Smooth muscle cell (in vitro differentiated cells): ENCODE data around the gene DGUOK. TPM values are rescaled to one million over a fixed set of nuclear protein-coding genes. Genes with fewer than 3 reads are reported as not detected.

Experiments
- DNase-seq: peaks from one replicate; lab custom pipeline; 2025; ENCODE audit not compliant: unreplicated experiment; lab: John Stamatoyannopoulos, UW
- H2AFZ ChIP-seq: fragments of 200-600 bp; sonication (generic); 2 replicates; pipeline ENCODE4 v1.6.0; 2016; ENCODE audit warnings: antibody characterized with exemption, low read depth, mild to moderate bottlenecking
- H3F3A ChIP-seq: fragments of 200-600 bp; sonication (generic); 2 replicates; pipeline ENCODE4 v1.6.0; 2017; ENCODE audit warnings: antibody characterized with exemption, low read depth
- H3K27ac ChIP-seq: fragments of 200-600 bp; sonication (generic); 2 replicates; pipeline ENCODE4 v1.5.1; 2016; ENCODE audit warnings: low read depth, mild to moderate bottlenecking
- H3K27me3 ChIP-seq: fragments of 200-600 bp; sonication (generic); 2 replicates; pipeline ENCODE4 v1.6.1; 2016; ENCODE audit warnings: low read depth, mild to moderate bottlenecking
- H3K36me3 ChIP-seq: fragments of 200-600 bp; sonication (generic); 2 replicates; pipeline ENCODE4 v1.5.1; 2016; ENCODE audit warnings: low read depth
- H3K4me1 ChIP-seq: fragments of 200-600 bp; sonication (generic); 2 replicates; pipeline ENCODE4 v1.5.1; 2016; ENCODE audit warnings: low read depth
- H3K4me2 ChIP-seq: fragments of 200-600 bp; sonication (generic); 2 replicates; pipeline ENCODE4 v1.6.0; 2016; ENCODE audit warnings: mild to moderate bottlenecking
- H3K4me3 ChIP-seq: fragments of 200-600 bp; sonication (generic); 2 replicates; pipeline ENCODE4 v1.5.1; 2016; ENCODE audit warnings: mild to moderate bottlenecking
- H3K79me2 ChIP-seq: fragments of 200-600 bp; sonication (generic); 2 replicates; pipeline ENCODE4 v1.6.0; 2016; ENCODE audit warnings: low read depth, mild to moderate bottlenecking
- H3K9ac ChIP-seq: fragments of 200-600 bp; sonication (generic); 2 replicates; pipeline ENCODE4 v1.6.0; 2016; ENCODE audit warnings: low read depth
- H3K9me3 ChIP-seq: fragments of 200-600 bp; sonication (generic); replicated peaks from 2 replicates; pipeline ENCODE4 v1.5.1; 2016; ENCODE audit warnings: low read depth
- H4K20me1 ChIP-seq: fragments of 200-600 bp; sonication (generic); 2 replicates; pipeline ENCODE4 v1.6.0; 2016; ENCODE audit warnings: low read depth
- WGBS: methylation state at CpG from one replicate; pipeline ENCODE4 v1.1.7; 2016; ENCODE audit warnings: low lambda C conversion rate; 5-methylcytosine and 5-hydroxymethylcytosine counted together
- polyA plus RNA-seq: library from polyadenylated mRNA; unstranded; fragments of >200 nt; fragmentation: Nextera tagmentation; extraction: Ambion mirVana; gene quantifications from 2 replicates; pipeline ENCODE4 v1.2.1, GENCODE V29; 2016
- total RNA-seq: library from RNA; depleted of rRNA; stranded (reverse); fragments of >200 nt; gene quantifications from 2 replicates; pipeline ENCODE4 v1.2.3, GENCODE V29; 2014
- TF ChIP-seq, protein P1 (sequence below): fragments of 200-600 bp; sonication (generic); IDR thresholded peaks from 2 replicates; pipeline ENCODE4 v1.5.1; 2017; ENCODE audit warnings: borderline replicate concordance, mild to moderate bottlenecking, antibody characterized with exemption; ENCODE audit not compliant: insufficient read depth, poor library complexity, severe bottlenecking

The DGUOK gene
- total and polyA plus RNA-seq, 2 experiments from 2014 or later: 112 to 154 TPM

DNA sequence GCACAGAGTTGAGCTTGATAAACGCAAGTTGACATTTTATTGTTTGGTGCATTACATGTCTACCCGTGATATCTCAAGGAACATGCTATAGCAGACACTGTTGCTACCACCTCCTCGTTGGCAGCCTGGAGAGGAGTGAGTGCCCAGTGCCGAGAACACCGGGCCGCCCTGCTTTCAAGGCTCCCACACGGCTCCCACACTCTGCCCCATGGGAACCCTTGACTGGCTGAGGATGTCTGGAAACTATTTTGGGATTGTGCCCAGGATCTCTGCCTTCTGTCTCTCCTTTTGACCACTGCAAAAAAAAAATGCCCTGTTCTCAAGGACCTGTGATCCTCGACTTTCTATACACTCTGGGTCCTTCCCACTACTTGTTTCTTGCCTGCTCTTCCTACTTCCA is 79.1 kb downstream of the DGUOK start:
- Histone ChIP-seq H3K9ac (no peak overlapping the region), H3K4me2 (peak overlapping the region; percentile 100), H4K20me1 (peaks cover 86% of the 10 kb centered on the region), H2AFZ (no peak overlapping the region), H3K79me2 (peaks cover 65% of the 10 kb centered on the region), H3K9me3 (no peaks in the 10 kb centered on the region), H3K4me3 (no peak overlapping the region), H3K27me3 (no peaks in the 10 kb centered on the region), H3K27ac (no peak overlapping the region), H3K36me3 (no peaks in the 10 kb centered on the region), H3K4me1 (peaks cover 57% of the 10 kb centered on the region), H3F3A (peaks cover 13% of the 10 kb centered on the region)
- no peak for DNase-seq
- TF ChIP-seq, protein P1, sequence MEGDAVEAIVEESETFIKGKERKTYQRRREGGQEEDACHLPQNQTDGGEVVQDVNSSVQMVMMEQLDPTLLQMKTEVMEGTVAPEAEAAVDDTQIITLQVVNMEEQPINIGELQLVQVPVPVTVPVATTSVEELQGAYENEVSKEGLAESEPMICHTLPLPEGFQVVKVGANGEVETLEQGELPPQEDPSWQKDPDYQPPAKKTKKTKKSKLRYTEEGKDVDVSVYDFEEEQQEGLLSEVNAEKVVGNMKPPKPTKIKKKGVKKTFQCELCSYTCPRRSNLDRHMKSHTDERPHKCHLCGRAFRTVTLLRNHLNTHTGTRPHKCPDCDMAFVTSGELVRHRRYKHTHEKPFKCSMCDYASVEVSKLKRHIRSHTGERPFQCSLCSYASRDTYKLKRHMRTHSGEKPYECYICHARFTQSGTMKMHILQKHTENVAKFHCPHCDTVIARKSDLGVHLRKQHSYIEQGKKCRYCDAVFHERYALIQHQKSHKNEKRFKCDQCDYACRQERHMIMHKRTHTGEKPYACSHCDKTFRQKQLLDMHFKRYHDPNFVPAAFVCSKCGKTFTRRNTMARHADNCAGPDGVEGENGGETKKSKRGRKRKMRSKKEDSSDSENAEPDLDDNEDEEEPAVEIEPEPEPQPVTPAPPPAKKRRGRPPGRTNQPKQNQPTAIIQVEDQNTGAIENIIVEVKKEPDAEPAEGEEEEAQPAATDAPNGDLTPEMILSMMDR: no peak
- WGBS: 82% methylated on average over 8 of the region's 8 CpGs

DNA sequence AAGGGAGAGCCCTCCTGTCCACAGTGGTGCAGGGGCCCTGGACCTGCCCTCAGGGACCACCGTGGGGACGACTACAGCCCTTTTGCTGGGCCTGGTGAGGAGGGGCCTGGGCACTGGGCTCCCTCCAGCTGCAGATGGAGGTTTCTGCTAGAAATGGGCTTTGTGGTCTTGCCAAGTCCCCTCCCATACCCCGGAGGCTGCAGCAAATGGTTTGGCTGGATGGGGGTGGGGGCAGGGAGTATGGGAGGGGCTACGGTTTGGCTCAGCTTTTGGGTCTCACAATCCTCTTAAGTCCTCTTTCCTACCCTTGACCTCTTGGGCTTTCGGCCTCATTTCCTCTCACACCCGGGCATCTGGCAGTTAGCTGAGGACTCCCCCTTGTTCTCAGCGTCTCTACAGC is 79.8 kb downstream of the DGUOK start:
- Histone ChIP-seq H2AFZ (no peak overlapping the region), H3K4me1 (peaks cover 51% of the 10 kb centered on the region), H3K4me2 (peak overlapping the region; percentile 57), H3F3A (peaks cover 6% of the 10 kb centered on the region), H3K27ac (no peak overlapping the region), H3K36me3 (no peaks in the 10 kb centered on the region), H3K9ac (no peak overlapping the region), H3K4me3 (no peak overlapping the region), H3K27me3 (no peaks in the 10 kb centered on the region), H3K9me3 (no peaks in the 10 kb centered on the region), H3K79me2 (peaks cover 72% of the 10 kb centered on the region), H4K20me1 (peaks cover 86% of the 10 kb centered on the region)
- no peak for DNase-seq
- WGBS: 44% methylated on average over 7 of the region's 7 CpGs
- TF ChIP-seq, protein P1: no peak

DNA sequence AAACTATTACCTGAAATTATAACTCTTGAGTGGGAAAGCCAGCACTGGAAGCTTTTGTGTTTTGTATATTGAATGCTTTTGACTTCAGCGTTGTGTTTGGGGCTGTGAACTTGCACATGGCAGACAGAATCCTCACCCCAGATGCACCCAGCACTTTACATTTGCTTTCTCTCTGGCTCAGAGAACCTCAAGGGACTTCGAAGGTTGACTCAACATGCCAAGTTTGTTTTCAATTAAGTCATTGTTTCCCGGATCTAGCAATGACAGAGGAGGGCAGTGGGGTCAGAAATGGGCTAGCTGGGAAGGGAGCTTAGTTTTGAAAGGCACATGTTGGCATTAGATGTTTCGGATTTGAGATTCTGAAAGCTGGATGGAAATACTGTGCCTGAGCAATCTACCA is 80.4 kb downstream of the DGUOK start:
- Histone ChIP-seq H3F3A (peaks cover 6% of the 10 kb centered on the region), H3K79me2 (peaks cover 78% of the 10 kb centered on the region), H3K36me3 (no peaks in the 10 kb centered on the region), H4K20me1 (peaks cover 86% of the 10 kb centered on the region), H3K4me2 (peak overlapping the region; percentile 57), H3K9me3 (no peaks in the 10 kb centered on the region), H3K27ac (no peak overlapping the region), H2AFZ (no peak overlapping the region), H3K27me3 (no peaks in the 10 kb centered on the region), H3K4me1 (peaks cover 45% of the 10 kb centered on the region), H3K9ac (no peak overlapping the region), H3K4me3 (no peak overlapping the region)
- no peak for DNase-seq
- 73% methylated on average over 4 of the region's 4 CpGs for WGBS
- TF ChIP-seq, protein P1: no peak

DNA sequence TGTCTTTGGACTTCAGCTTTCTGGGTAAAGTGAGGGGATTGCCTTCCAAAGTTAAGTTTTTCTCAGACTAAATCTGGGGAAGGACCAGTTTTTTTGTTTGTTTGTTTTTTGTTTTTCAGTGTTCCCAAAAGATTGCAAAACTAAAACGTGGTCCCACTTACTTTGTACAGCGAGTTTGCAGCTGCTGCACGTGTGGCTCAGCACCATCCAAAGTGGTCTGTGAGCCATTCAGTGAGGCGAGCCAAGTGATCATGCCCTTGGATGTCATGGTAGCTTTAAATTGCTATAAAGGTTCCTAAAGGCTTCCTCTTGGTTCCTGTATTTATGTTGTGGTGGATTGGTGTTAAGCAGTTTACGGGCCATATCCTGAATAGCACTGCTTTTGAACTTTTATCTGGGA is 81.0 kb downstream of the DGUOK start:
- peaks cover 92% of the 10 kb centered on the region for H4K20me1 ChIP-seq

More for the DNA sequence above, 81.0 kb downstream of the DGUOK start:
- DNase-seq: no peak
- Histone ChIP-seq H3K4me1 (peaks cover 44% of the 10 kb centered on the region), H3K27me3 (no peaks in the 10 kb centered on the region), H2AFZ (no peak overlapping the region), H3F3A (peaks cover 6% of the 10 kb centered on the region), H3K9ac (no peak overlapping the region), H3K4me2 (peak overlapping the region; percentile 57), H3K27ac (no peak overlapping the region), H3K9me3 (no peaks in the 10 kb centered on the region), H3K4me3 (no peak overlapping the region), H3K79me2 (peaks cover 84% of the 10 kb centered on the region), H3K36me3 (no peaks in the 10 kb centered on the region)
- 67% methylated on average over 5 of the region's 5 CpGs for WGBS
- TF ChIP-seq, protein P1: no peak
